ENCODE results near the gene WNT5B. TPM values are rescaled to one million over a fixed set of nuclear protein-coding genes. Genes with fewer than 3 reads are reported as not detected.

The WNT5B gene
- polyA plus RNA-seq, 4 donors, result 0.67 to 4.9 (median 2.3) TPM

DNA sequence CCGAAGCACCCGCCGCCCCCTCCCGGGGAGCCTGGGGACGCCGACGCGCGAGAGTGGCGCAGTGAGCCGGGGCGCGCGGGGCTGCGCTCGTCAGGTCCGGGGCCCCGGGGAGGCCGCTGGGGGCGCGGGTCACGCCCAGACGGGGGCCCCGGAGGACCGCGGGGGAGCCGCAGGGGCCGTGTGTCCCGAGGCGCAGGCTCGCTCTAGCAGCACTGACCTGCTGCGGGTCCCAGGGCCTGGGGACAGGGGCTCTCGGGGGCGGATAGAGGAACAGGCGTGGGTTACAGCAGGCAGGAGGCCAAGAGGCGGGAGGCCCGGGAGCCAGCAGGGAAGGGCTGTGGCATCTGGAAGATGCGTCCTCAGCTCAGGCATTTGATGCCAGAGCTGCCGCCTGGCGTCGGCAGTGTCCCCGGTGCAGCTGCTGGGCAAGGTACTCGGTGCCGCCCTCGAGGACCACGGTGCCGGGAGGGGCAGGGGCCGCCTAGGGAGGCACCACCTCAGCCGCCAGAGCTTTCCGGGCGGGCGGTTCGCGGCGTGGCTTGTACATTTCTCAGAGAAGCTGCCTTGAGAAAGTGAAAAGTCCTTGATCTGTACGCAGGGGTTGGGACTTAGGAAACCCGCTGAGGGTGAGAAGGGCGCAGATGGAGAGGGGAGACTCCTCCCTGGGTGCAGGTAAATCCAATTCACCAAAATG lies 1.2 kb downstream of the WNT5B start:
- H3K4me3 ChIP-seq (ENCODE audit: low read depth in 1 of 3, low read length in 3 of 3), result peak overlapping the region in 2 of 3 donors; percentile 40 to 49
- H3K36me3 ChIP-seq (ENCODE audit: control insufficient read depth in 3 of 3, insufficient read depth in 2 of 3, low read depth in 1 of 3, low read length in 3 of 3), result peaks cover 0 to 7% (median 0%) of the 10 kb centered on the region in 3 donors
- peaks cover 6 to 52% (median 6%) of the 10 kb centered on the region in 3 donors for H3K4me1 ChIP-seq (ENCODE audit: control insufficient read depth in 3 of 3, insufficient read depth in 2 of 3, low read depth in 1 of 3, low read length in 2 of 3)
- peaks cover 0 to 10% (median 0%) of the 10 kb centered on the region in 3 donors for H3K27me3 ChIP-seq (ENCODE audit: control insufficient read depth in 3 of 3, insufficient read depth in 3 of 3, low read length in 3 of 3)
- DNase-seq, result peak; percentile 64 to 70
- no peak overlapping the region for H3K27ac ChIP-seq (ENCODE audit: low read depth in 1 of 3, low read length in 2 of 3)
- FAIRE-seq, result no peak
- H3K9me3 ChIP-seq (ENCODE audit: control insufficient read depth in 2 of 2, insufficient read depth in 1 of 2, low read depth in 1 of 2, low read length in 1 of 2), result no peaks in the 10 kb centered on the region
- WGBS, 3 donors, result 1 to 3% (median 2%) methylated on average over 51 to 58 of the region's 58 CpGs

DNA sequence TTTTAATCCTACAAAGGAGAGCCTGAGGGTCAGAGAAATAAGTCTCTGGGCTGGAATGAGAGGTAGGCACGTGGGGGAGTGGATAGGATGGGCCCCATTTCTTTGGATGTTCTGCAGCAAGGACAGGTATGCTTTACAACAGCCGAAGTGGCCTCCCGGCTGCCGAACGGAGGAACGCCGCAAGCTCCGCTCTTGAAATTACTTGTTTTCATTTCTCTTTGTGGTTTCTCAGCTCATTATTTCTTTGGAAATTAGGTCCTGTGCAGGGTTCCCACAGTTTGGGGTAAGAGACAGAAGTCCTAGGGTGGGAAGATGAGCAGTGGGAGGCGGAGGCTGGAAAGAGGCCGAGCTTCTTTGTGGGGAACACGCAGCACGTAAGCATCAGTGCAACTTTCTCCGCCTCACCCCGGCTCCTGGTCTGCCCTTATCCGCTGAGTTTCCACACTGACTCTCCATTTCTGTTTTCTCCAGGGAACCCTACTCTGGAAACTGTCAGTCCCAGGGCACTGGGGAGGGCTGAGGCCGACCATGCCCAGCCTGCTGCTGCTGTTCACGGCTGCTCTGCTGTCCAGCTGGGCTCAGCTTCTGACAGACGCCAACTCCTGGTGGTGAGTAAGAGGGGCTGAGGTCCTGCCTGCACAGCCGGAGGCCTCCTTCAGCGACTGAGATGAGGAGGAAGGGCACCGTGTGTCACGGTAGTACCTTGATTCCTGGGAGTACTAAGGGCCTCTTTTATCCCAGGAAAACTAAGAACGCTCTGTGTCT lies 2.0 kb downstream of the WNT5B start:
- Histone ChIP-seq H3K9me3 (ENCODE audit: control insufficient read depth in 2 of 2, insufficient read depth in 1 of 2, low read depth in 1 of 2, low read length in 1 of 2) (no peaks in the 10 kb centered on the region), H3K36me3 (ENCODE audit: control insufficient read depth in 3 of 3, insufficient read depth in 2 of 3, low read depth in 1 of 3, low read length in 3 of 3) (peaks cover 0 to 7% (median 0%) of the 10 kb centered on the region in 3 donors), H3K4me3 (ENCODE audit: low read depth in 1 of 3, low read length in 3 of 3) (no peak overlapping the region), H3K4me1 (ENCODE audit: control insufficient read depth in 3 of 3, insufficient read depth in 2 of 3, low read depth in 1 of 3, low read length in 2 of 3) (peaks cover 6 to 52% (median 6%) of the 10 kb centered on the region in 3 donors), H3K27ac (ENCODE audit: low read depth in 1 of 3, low read length in 2 of 3) (peak overlapping the region in 1 of 3 donors; percentile 34), H3K27me3 (ENCODE audit: control insufficient read depth in 3 of 3, insufficient read depth in 3 of 3, low read length in 3 of 3) (peaks cover 0 to 10% (median 0%) of the 10 kb centered on the region in 3 donors)
- FAIRE-seq, result no peak
- WGBS, 3 donors, result 42 to 46% (median 43%) methylated on average over 23 of the region's 23 CpGs
- peak in 1 of 2 donors; percentile 64 for DNase-seq

DNA sequence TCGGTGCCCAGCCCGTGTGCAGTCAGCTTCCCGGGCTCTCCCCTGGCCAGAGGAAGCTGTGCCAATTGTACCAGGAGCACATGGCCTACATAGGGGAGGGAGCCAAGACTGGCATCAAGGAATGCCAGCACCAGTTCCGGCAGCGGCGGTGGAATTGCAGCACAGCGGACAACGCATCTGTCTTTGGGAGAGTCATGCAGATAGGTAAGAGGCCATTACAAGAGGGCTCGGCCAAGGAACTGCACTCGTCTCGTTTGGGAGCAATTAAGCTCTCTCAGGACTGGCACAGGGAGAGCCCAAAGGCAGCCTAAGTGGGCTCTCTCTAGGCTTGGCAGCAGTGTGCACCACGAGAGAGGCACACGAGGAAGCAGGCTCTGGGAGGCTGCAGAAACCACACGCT lies 3.7 kb downstream of the WNT5B start:
- H3K9me3 ChIP-seq (ENCODE audit: control insufficient read depth in 2 of 2, insufficient read depth in 1 of 2, low read depth in 1 of 2, low read length in 1 of 2), result no peaks in the 10 kb centered on the region
- H3K27ac ChIP-seq (ENCODE audit: low read depth in 1 of 3, low read length in 2 of 3), result no peak overlapping the region
- peaks cover 0 to 10% (median 0%) of the 10 kb centered on the region in 3 donors for H3K27me3 ChIP-seq (ENCODE audit: control insufficient read depth in 3 of 3, insufficient read depth in 3 of 3, low read length in 3 of 3)
- FAIRE-seq, result no peak
- 81 to 88% (median 82%) methylated on average over 14 of the region's 14 CpGs for WGBS, 3 donors
- H3K4me1 ChIP-seq (ENCODE audit: control insufficient read depth in 3 of 3, insufficient read depth in 2 of 3, low read depth in 1 of 3, low read length in 2 of 3), result peaks cover 6 to 52% (median 6%) of the 10 kb centered on the region in 3 donors
- DNase-seq, result no peak
- H3K36me3 ChIP-seq (ENCODE audit: control insufficient read depth in 3 of 3, insufficient read depth in 2 of 3, low read depth in 1 of 3, low read length in 3 of 3), result peaks cover 0 to 7% (median 0%) of the 10 kb centered on the region in 3 donors
- no peak overlapping the region for H3K4me3 ChIP-seq (ENCODE audit: low read depth in 1 of 3, low read length in 3 of 3)

DNA sequence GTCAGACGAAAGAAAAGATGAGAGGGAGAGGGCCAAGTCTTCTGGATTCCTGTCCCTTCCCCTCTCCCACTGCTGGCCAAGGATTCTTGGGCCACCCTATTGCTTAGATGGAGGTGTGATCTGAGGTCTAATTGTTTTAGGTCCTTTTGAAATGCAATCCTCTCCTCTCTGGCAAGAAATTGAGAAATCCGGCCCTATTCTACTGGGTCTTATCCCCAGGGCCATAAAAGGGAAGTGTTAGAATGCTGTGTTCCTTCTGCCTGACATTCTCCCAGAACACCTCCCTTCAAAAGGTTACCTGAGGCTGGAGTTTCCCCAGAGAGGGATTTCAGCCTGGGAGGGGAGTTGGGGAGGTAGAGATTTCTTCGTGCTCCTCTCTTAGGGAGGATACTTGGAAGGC lies 4.4 kb downstream of the WNT5B start:
- Histone ChIP-seq H3K27me3 (ENCODE audit: control insufficient read depth in 3 of 3, insufficient read depth in 3 of 3, low read length in 3 of 3) (peaks cover 0 to 10% (median 0%) of the 10 kb centered on the region in 3 donors), H3K4me1 (ENCODE audit: control insufficient read depth in 3 of 3, insufficient read depth in 2 of 3, low read depth in 1 of 3, low read length in 2 of 3) (peaks cover 6 to 51% (median 6%) of the 10 kb centered on the region in 3 donors), H3K27ac (ENCODE audit: low read depth in 1 of 3, low read length in 2 of 3) (no peak overlapping the region), H3K4me3 (ENCODE audit: low read depth in 1 of 3, low read length in 3 of 3) (no peak overlapping the region), H3K9me3 (ENCODE audit: control insufficient read depth in 2 of 2, insufficient read depth in 1 of 2, low read depth in 1 of 2, low read length in 1 of 2) (no peaks in the 10 kb centered on the region), H3K36me3 (ENCODE audit: control insufficient read depth in 3 of 3, insufficient read depth in 2 of 3, low read depth in 1 of 3, low read length in 3 of 3) (peaks cover 0 to 7% (median 0%) of the 10 kb centered on the region in 3 donors)
- DNase-seq, result no peak
- 36 to 72% (median 49%) methylated on average over 3 of the region's 3 CpGs for WGBS, 3 donors
- FAIRE-seq, result no peak

DNA sequence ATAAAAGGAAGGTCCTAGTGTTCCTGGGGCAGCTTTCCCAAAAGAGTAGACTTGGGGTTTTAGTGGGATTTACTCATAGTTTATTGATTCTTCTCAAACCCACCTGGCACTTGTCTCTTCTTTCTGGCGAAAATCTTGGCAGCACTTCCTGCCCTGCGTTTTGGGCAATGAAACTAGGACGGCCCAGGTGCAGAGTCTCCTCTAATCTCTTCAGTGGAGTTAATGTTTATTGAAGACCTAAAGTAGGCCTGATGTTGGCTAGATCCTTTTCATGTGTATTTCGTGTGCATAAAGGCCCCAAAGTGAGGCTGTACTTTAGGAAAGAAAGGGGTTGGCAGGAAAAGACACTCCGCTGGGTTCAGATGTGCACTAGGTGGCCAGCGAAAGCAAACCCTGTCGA lies 5.1 kb downstream of the WNT5B start:
- H3K4me1 ChIP-seq (ENCODE audit: control insufficient read depth in 3 of 3, insufficient read depth in 2 of 3, low read depth in 1 of 3, low read length in 2 of 3), result peaks cover 4 to 44% (median 6%) of the 10 kb centered on the region in 3 donors
- whole genome bisulfite sequencing, 3 donors, result 24 to 56% (median 36%) methylated on average over 7 of the region's 7 CpGs
- peak overlapping the region in 1 of 3 donors; percentile 16 for H3K27ac ChIP-seq (ENCODE audit: low read depth in 1 of 3, low read length in 2 of 3)
- DNase-seq, result peak; percentile 48 to 57
- no peak overlapping the region for H3K4me3 ChIP-seq (ENCODE audit: low read depth in 1 of 3, low read length in 3 of 3)
- no peaks in the 10 kb centered on the region for H3K9me3 ChIP-seq (ENCODE audit: control insufficient read depth in 2 of 2, insufficient read depth in 1 of 2, low read depth in 1 of 2, low read length in 1 of 2)
- no peak for FAIRE-seq
- H3K27me3 ChIP-seq (ENCODE audit: control insufficient read depth in 3 of 3, insufficient read depth in 3 of 3, low read length in 3 of 3), result peaks cover 0 to 10% (median 0%) of the 10 kb centered on the region in 3 donors
- H3K36me3 ChIP-seq (ENCODE audit: control insufficient read depth in 3 of 3, insufficient read depth in 2 of 3, low read depth in 1 of 3, low read length in 3 of 3), result peaks cover 0 to 7% (median 0%) of the 10 kb centered on the region in 3 donors

DNA sequence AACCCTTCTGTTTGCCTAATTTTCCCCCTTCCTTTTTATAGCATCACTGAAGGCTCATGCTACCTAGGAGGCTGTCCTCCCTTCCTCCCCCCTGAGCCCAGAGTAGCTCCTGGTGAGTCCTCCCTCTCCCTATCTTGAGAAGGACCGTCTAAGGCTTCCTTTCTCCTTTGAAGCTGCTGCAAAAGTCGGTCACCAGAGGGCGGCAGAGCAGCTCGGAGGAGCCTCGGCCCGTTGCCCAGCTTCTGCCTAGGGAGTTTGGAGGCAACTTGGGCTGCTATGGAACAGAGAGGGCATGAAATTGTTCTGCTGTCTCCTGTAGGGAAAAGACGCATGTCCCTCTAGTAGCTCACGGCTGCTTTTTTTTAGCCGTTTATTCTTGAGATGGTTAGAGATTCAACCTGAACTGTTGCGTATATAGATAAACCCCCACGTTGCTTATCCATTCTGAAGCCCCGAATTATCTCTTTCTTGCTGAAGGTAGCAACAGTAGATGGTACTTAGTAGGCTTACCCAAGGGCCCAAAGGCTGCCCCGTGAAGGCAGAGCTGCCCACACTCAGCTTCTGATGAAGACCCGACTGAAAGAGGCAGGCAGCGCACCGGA lies 5.7 kb downstream of the WNT5B start:
- Histone ChIP-seq H3K9me3 (ENCODE audit: control insufficient read depth in 2 of 2, insufficient read depth in 1 of 2, low read depth in 1 of 2, low read length in 1 of 2) (no peaks in the 10 kb centered on the region), H3K27me3 (ENCODE audit: control insufficient read depth in 3 of 3, insufficient read depth in 3 of 3, low read length in 3 of 3) (peaks cover 0 to 10% (median 0%) of the 10 kb centered on the region in 3 donors), H3K27ac (ENCODE audit: low read depth in 1 of 3, low read length in 2 of 3) (no peak overlapping the region), H3K4me3 (ENCODE audit: low read depth in 1 of 3, low read length in 3 of 3) (no peak overlapping the region), H3K4me1 (ENCODE audit: control insufficient read depth in 3 of 3, insufficient read depth in 2 of 3, low read depth in 1 of 3, low read length in 2 of 3) (peaks cover 0 to 39% (median 6%) of the 10 kb centered on the region in 3 donors), H3K36me3 (ENCODE audit: control insufficient read depth in 3 of 3, insufficient read depth in 2 of 3, low read depth in 1 of 3, low read length in 3 of 3) (peaks cover 0 to 7% (median 0%) of the 10 kb centered on the region in 3 donors)
- WGBS, 3 donors, result 33 to 42% (median 35%) methylated on average over 16 of the region's 16 CpGs
- DNase-seq (peak; percentile 75 to 78), FAIRE-seq (no peak)

DNA sequence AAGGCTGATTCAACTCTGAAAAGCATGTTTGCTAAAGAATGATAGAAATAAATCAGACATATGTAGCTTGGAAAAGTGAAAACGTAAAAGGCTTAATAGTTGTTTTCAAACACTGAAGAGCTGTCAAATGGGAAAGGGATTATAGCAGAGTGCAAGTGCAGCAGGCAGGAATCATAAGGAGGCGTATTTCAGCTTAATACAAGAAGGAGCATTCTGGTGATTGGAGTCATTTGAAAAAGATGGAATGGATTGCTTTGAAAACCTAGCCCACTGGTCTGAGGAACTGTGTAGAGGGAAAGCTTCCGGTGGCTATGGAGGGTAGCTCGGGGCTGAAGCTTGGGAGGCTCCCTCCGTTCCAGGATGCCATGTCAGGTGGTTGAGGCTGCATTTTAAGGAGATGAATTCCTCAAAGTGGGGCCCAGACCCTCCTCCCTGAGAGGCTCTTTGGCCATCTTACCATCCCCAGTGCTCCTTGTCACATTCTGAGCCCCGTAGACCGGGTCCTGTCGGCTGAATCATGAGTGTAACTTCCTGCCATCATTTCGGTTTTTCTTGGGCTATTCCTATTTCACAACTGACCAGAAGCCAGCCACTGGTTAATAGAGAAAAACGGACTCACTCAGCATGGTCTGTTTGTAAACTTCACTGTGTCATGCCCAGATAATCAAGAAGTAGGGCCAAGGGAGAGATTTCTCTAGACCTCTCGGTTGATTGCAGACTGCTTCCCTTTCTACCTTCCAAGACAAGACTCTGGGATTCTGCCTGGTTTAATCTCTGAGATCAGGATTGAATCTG lies 6.5 kb downstream of the WNT5B start:
- FAIRE-seq, result no peak
- peaks cover 0 to 8% (median 0%) of the 10 kb centered on the region in 3 donors for H3K36me3 ChIP-seq (ENCODE audit: control insufficient read depth in 3 of 3, insufficient read depth in 2 of 3, low read depth in 1 of 3, low read length in 3 of 3)
- H3K4me1 ChIP-seq (ENCODE audit: control insufficient read depth in 3 of 3, insufficient read depth in 2 of 3, low read depth in 1 of 3, low read length in 2 of 3), result peaks cover 0 to 39% (median 6%) of the 10 kb centered on the region in 3 donors
- H3K4me3 ChIP-seq (ENCODE audit: low read depth in 1 of 3, low read length in 3 of 3), result no peak overlapping the region
- no peak for DNase-seq
- H3K27ac ChIP-seq (ENCODE audit: low read depth in 1 of 3, low read length in 2 of 3), result no peak overlapping the region
- 83 to 89% (median 85%) methylated on average over 11 of the region's 11 CpGs for WGBS, 3 donors
- H3K9me3 ChIP-seq (ENCODE audit: control insufficient read depth in 2 of 2, insufficient read depth in 1 of 2, low read depth in 1 of 2, low read length in 1 of 2), result no peaks in the 10 kb centered on the region
- H3K27me3 ChIP-seq (ENCODE audit: control insufficient read depth in 3 of 3, insufficient read depth in 3 of 3, low read length in 3 of 3), result peaks cover 0 to 6% (median 0%) of the 10 kb centered on the region in 3 donors
